Suprapubic skin (tissue), 3 donors: ENCODE data around the gene PARD6B.

Experiments used
- CTCF ChIP-seq, 2 donors: fragments of 200-600 bp in 1 of 2; fragments of 450-650 bp in 1 of 2; sonication (generic) in 1 of 2; IDR thresholded peaks; one replicate each; pipeline ENCODE4 v1.5.1; 2016 to 2019; ENCODE audit warnings: antibody characterized with exemption in 2 of 2, mild to moderate bottlenecking in 1 of 2, moderate library complexity in 1 of 2
- EP300 ChIP-seq: sonication (generic); formaldehyde crosslinking; IDR thresholded peaks from one replicate; pipeline ENCODE4 v1.6.1; 2017; ENCODE audit warnings: antibody characterized with exemption

GRCh38 chr20:50797142-50797541 lies 65.8 kb downstream of the PARD6B start:
- TF ChIP-seq CTCF (IDR thresholded peaks at IDR 0.05) (no peak), EP300 (no peak)
